Fibroblast of skin of back (primary cell): ENCODE results near the gene DAND5.

Experiments
- DNase-seq: peaks from one replicate; pipeline ENCODE4 v3.0.0-alpha.2; 2013

DAND5 gene

GRCh38 chr19:12994701-12995595, 25.6 kb downstream of the DAND5 start, which contains the start of gene NFIX:
NFIX (plus strand) TSS chr19:12995475; CDS start chr19:12995838, 363 bp downstream.
- DNase-seq, result peak; percentile 76

DNA sequence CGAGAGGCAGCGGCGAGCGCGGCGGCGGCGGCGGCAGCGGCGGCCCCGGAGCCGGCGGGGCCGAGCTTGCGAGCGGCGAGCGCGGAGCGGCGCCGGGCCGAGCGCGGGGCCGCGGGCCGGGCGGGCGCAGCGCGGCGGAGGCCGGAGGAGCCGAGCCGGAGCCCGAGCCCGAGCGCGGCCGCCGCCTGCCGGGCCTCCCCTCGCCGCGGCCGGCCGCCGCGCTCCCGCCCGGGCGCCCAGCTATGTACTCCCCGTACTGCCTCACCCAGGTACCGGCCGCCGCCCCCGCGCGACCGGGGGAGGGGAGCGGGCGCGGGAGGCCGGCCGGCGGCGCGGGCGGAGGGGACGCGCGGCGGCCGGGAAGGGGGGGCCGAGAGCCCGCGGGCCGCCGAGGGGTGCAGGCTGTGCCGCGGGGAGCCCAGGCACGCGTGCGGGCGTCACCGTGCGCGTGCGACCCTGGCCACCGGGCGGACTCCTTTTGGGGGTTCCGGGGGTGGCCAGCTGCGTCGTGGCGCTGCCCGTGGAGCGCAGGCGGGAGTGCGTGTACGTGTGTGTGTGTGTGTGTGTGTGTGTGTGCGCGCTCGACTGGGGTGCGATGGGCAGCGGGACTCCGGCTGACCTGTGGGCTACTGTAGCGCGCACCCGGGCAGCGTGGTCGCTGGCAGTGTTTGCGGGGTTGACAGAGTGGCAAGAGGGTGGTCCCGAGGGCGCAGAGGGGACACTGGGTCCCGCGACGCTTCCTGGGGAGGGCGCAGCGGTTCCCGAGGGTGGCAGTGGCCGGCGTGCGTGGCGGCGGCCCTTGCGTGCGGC, 26.4 kb downstream of the DAND5 start:
- no peak for DNase-seq

DNA sequence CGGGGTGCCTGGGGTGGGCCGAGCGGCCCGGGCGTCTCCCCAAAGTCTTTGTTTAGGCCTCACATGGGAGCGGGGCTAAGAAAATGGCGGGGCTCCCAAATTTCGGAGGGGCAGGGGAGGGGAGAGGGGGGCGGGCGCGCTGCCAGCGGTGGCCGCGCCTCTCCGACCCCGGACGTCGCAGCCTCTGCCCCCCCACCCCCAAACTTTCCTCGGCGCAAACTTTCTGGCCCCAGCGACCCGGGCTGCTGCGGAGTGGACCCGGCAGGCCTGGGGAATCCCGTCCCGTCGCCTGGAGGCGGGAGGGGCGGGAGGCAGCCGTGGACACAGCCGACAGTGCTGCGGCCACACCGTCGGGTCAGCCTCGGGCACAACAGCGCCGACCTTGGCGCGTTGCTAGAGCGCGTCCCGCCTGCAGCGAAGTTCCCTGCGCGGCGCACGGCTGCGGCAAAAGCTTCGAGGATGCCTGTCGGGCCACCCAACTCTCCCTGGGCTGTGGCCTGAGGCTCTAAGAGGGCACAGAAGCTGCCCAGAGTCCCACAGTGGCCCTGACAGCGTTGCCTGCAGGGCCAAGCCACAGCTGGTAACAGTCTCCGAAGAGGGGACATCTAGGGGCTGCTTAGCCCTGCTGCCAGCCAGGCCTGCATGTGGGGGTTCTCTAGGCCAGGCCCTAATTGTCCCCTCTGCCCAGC, 27.2 kb downstream of the DAND5 start:
- peak; percentile 46 for DNase-seq

GRCh38 chr19:12997179-12997966, 28.0 kb downstream of the DAND5 start:
- no peak for DNase-seq

- DNase-seq, result no peak
These were observed 28.9 kb downstream of the DAND5 start for GRCh38 chr19:12997967-12998940.

DNA sequence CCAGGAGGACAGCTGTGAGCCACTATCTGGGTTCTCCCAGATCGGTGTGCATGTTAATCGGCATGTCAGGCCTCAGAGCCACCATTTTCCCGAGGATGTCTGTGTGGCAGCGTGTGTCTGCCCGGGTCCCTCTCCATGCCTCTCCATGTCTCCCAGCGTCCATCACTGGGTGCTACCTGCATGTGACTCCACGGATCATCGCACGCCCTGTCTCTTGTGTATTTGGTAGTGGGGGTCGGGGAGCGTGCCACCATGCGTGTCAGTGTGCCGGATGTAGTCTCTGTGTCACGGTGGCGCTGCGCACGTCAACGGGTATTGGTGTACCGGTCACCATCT, 31.8 kb downstream of the DAND5 start:
- no peak for DNase-seq

DNA sequence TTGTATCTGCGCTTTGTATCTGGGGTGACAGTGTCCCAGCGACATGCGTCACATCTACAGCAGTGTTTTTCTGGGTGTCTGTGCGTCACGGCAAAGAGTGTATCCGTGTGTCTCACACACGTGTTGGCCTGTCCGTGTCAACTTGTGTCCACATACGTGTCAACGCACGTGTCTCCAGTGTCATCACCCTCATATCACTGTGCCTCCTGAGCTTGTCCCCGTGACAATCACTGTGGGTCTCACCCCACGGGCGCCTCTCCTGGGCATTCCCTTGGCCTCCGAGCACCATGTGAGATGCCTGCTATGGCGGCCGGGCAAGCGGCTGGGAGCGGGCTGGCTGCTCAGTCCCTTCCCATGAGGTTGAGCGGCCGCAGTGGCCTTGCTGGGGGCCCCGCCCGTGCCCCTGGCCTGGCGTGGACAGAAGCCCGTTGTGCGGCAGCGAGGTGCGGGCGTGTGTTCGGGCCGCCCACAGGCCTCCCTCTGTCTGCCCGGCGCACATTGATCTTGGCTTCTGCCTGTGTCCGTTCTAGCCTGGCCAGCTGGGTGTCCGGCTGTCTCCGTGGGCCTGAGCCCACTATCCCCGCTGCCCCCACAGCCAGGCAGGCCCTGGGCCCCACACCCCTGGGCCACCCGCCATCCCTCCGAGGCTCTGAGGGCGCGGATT, 32.3 kb downstream of the DAND5 start:
- no peak for DNase-seq

- no peak for DNase-seq
These were observed 33.0 kb downstream of the DAND5 start for GRCh38 chr19:13002166-13002898.

DNA sequence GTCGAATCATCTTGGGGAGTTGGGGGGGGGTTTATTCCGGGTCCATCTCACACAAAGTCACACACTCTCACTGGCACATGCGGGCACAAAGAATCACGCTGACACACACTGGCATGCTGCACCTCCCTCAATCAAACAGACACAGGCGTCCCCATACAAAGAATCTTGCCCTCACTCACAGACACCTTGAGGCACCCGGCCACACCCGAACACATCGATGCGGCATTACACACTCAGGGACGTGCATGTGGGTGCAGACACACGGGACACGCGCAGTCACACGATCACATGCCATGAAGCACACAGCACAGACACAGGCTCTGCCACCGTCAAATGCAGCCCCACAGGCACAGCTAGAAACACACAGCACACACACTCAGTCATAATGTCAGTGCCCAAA, 33.7 kb downstream of the DAND5 start:
- DNase-seq, result no peak

DNA sequence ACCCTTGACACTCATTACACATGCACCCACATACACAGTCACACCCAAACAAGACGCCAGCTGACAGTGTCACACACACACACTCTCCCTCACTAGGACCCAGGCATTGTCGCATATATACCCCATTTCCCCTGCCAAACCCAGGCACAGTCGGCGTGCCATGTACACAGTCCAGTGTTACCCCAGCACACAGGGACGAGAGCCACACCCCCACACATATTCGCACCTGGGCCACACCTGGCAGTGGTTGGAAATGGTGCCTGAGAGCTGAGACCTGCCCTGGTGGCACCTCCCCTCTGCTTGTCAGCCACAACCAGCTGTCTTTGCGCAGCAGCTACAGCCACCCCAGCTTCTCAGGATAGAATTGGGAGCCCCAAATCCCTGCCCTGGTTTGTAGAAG, 34.9 kb downstream of the DAND5 start:
- DNase-seq, result no peak

DNA sequence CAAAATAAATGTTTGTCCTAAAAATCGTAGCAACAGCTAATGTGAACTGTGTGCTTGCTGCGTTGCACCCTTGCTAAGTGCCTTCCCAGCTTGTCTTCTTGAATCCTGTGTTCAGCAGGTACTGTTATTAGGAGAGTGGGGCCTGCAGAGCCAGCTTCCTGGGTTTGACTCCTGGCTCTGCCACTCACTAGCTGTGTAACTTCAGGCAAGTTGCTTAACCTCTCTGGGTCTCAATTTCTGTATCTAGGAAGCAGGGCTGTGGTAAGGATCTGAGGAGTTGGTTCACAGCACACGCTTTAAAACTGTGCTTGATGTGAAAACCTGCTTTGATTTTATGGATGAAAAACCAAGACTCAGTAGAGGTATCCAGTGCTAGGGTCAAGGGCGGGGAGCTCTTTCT, 35.9 kb downstream of the DAND5 start:
- no peak for DNase-seq

GRCh38 chr19:13005861-13006370, 36.5 kb downstream of the DAND5 start:
- DNase-seq, result no peak

- DNase-seq, result no peak
These were observed 37.3 kb downstream of the DAND5 start for GRCh38 chr19:13006431-13007281.

DNA sequence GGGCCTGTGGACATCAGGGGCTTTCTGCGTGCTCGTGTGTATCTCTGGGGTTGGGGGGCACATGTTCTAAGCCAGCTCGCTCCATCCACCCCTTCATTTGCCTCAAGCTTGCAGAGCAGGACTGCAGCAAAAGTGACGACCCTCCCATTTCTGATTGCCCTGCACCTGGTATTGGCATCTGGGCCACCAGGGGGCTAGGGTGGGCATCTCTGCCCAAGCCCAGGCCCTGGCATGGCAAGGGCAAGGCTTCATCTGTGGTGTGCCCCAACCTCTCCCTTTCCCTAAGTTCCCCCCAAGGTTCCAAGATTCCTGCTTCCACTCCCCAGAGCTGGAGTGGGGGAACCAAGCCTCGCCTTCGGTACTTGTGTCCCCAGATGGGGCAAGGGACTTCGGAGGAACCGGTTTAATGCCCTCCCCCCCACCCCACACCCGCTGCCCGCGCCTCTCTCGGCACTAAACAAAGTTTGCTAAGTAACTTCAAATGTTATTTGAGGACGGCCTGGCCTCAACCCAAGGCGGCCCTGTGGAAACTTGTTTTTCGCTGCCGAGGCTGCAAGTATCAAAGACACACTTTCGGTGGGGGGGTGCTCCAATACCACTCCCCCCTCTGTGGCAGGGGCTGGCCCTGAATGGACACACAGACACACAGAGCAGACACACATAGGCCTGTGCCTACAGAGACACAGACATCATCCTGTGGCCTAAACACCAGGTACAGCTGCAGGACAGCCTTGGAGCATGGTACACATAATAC, 38.1 kb downstream of the DAND5 start:
- DNase-seq, result no peak

- DNase-seq, result no peak
These were observed 39.8 kb downstream of the DAND5 start for GRCh38 chr19:13008926-13009787.
